ENCODE data around the gene INPP5B.
"Not testable (repeated sequence)": the region's sequence is repeated elsewhere in the genome, so short reads cannot be mapped to it uniquely, and the experiment has no call there.

The INPP5B gene

DNA sequence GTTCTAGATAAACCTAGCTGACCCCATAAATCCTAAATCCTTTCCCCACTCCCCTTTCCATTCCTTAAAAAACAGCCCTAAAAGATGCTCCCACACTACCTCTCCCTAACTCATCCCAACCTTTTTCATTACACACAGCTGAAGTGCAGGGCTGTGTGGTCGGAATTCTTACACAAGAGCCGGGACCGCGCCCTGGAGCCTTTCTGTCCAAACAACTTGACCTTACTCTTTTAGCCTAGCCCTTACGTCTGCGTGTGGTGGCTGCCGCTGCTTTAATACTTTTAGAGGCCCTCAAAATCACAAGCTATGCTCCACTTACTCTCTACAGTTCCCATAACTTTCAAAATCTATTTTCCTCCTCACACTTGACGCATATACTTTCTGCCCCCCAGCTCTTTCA is 36.0 kb downstream of the INPP5B start:
- DNase-seq: not testable (repeated sequence)

DNA sequence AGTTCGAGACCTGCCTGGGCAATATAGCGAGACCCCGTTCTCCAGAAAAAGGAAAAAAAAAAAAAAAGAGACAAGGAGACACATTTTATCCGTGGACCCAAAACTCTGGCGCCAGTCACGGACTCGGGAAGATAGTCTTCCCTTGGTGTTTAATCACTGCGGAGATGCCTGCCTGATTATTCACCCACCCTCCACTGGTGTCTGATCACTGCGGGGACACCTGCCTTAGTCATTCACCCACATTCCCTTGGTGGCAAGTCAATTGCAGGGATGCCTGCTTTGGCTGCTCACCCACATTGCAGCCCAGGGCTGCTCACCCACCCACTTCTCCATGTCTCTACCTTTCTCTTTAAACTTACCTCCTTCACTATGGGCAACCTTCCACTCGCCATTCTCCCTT is 38.3 kb downstream of the INPP5B start:
- not testable (repeated sequence) for DNase-seq

DNA sequence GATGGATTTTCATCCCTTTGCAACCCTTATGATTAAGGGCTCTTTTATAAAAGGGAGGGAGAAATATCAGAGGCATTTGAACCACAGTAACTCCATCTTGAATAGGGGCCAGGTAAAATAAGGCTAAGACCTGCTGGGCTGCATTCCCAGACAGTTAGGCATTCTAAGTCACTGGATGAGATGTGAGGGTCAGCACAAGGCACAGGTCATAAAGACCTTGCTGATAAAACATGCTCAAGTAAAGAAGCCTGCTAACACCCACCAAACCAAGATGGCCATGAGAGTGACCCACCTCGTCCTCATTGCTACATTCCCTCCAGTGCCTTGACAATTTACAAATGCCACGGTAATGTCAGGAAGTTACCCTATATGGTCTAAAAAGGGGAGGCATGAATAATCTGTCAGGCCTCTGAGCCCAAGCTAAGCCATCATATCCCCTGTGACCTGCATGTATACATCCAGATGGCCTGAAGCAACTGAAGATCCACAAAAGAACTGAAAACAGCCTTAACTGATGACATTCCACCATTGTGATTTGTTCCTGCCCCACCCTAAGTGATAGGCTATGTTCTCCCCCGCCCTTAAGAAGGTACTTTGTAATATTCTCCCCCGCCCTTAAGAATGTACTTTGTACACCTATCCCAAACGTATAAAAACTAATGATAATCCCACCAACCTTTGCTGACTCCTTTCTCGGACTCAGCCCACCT is 39.3 kb downstream of the INPP5B start:
- DNase-seq: not testable (repeated sequence)

DNA sequence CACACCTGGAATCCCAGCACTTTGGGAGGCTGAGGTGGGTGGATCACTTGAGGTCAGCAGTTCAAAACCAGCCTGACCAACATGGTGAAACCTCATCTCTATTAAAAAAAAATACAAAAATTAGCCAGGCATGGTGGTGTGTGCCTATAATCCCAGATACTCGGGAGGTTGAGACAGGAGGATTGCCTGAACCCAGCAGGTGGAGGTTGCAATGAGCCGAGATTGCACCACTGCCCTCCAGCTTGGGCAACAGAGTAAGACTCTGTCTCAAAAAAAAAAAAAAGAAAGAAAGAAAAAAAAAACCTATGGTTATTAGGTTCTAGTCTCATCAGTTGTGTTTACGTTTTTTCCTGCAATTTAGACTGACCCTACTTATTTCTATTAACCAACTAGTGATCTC is 40.3 kb downstream of the INPP5B start:
- DNase-seq: not testable (repeated sequence)

DNA sequence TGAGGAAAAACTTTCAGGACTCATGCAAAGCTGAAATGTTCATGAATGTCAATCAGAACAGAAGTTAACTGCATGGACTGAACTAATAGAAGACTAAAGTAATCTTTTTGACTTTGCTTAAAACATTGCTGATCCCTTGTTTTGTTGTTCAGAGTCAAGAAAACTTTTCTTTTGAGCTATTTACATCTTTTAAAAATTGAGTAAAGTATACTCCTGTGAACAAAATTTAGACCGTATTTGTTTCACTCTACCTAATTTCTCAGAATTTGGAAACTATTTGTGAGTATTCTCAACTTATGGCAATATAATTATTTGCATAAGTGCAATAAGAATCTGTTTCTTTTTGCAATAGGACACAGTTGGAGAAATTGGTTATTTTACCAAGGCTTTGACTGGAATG is 41.1 kb downstream of the INPP5B start:
- DNase-seq: no peak

DNA sequence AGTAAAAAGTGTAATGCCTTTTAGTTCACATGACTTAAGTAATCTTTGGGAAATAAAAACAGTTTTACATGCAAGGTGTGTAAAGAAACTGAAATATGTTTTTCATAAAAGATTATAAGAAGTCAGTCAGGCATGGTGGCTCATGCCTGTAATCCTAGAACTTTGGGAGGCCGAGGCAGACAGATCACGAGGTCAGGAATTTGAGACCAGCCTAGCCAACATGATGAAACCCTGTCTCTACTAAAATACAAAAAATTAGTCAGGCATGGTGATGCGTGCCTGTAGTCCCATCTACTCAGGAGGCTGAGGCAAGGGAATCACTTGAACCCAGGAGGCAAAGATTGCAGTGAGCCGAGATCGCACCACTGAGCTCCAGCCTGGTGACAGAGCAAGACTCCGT is 42.9 kb downstream of the INPP5B start:
- DNase-seq: not testable (repeated sequence)

DNA sequence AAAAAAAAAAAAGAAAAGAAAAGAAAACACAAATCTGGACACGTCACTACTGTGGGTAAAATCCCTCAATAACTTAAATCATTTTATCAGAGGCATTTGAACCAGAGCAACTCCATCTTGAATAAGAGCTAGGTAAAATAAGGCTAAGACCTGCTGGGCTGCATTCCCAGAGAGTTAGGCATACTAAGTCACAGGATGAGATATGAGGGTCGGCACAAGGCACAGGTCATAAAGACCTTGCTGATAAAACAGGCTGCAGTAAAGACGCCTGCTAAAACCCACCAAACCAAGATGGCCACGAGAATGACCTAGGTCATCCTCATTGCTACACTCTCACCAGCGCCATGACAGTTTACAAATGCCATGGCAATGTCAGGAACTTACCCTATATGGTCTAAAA is 43.9 kb downstream of the INPP5B start:
- no peak for DNase-seq

DNA sequence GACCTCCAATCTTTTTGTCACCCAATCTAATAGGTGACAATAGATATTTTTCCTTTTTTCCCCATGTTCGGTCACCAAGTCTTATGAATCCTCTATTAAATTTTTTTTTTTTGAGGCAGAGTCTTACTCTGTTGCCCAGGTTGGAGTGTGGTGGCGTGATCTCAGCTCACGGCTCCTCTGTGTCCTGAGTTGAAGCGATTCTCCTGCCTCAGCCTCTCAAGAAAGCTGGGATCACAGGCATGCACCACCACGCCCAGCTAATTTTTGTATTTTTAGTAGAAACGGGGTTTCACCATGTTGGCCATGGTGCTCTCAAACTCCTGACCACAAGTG is 45.0 kb downstream of the INPP5B start:
- no peak for DNase-seq

DNA sequence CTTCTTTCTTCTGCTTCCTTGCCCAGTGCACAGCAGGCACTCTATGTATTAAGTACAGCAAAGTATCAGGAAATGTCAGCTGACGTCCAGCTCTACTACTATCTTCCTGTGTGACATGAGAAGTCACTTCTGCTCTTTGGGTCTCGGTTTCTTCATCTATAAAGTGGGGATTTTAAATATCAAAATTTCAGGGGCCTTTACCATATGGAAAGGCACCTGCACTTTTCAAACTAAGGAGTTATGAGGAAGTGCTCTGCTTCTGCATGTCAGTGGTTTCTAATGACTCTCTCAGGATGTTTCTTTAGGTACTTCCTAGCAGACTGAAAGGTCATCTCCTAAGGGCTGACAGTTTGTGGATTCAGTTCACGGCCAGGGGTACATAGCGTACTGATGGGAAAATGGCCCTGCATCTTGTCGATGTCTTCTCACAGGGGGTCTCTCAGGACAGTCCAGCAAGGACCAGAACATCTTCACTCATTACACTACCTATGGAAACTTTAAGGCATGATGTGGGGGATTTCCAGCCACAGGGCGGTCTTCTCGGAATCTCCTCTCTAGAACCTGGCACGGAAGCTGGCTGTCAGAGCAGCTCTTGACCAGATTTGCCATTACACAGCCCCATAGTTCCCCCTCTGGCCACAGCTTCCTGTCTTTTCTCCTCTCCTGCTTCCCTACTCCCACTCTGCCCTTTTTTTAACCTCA is 45.5 kb downstream of the INPP5B start:
- no peak for DNase-seq

DNA sequence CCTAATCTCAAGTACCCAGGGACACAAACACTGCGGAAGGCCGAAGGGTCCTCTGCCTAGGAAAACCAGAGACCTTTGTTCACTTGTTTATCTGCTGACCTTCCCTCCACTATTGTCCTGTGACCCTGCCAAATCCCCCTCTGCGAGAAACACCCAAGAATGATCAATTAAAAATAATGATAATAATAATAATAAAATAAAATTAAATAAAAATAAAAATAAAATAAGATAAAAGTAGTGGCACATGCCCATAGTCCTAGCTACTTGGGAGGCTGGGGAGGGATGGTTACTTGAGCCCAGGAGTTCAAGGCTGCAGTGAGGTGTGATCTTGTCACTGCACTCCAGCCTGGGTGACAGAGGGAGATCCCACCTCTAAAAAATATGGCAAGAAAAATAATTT is 49.3 kb downstream of the INPP5B start:
- DNase-seq: not testable (repeated sequence)

DNA sequence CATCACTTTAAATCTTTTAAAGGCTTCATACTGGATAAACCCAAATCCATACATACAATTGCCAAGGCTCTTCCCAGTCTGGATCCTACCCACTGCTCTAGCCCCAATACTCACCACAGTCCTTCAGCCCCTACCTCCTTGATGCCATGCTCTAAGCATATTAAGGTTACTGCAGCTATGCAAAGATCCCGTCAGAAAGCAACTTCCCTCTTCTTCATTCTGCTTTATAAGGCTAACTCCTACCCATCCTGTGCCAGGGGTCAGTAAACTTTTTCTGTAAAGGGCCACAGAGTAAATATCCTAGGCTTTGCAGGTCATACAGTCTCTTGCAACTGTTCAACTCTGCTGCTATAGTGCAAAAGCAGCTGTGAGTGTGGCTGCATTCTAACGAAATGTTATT is 53.2 kb downstream of the INPP5B start:
- DNase-seq: no peak

DNA sequence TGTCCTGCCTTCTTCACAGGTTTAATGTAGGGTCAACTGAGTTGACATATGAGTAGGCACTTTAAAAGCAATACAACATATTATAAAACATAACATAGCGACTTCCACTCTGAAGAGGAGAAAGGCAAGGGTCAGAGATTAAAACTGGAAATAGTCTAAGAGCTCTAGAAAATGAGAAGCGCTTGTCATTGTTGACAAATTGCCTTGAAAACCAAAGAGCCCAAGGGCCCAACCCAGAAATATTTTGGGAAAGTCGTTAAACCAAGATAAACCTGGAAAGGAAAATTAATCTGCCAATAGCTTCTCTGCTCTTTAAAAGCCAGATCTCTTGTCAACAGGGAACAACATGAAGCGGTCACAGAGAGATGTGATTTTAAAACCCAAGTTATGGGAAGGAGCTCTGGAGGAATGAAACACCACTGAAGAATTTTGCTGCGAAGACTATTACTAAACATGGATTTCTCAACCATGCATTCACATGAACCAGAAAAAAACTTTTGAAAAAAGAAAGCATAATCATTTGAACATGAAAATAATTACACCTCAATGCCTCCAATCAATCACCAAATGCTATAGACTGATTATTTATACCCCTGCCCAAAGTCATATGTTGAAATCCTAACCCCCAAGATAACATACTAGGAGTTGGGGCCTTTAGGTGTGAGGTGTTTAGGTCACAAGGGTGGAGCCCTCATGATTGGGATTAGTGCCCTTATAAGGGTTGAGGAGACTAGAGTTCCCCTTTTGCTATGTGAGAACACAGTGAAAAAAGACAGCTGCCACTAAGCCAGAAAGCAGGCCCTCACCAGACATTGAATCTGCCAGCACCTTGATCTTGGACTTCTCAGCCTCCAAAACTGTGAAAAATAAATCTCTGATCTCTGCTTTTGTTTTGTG is 54.5 kb downstream of the INPP5B start:
- peak; percentile 57 for DNase-seq

DNA sequence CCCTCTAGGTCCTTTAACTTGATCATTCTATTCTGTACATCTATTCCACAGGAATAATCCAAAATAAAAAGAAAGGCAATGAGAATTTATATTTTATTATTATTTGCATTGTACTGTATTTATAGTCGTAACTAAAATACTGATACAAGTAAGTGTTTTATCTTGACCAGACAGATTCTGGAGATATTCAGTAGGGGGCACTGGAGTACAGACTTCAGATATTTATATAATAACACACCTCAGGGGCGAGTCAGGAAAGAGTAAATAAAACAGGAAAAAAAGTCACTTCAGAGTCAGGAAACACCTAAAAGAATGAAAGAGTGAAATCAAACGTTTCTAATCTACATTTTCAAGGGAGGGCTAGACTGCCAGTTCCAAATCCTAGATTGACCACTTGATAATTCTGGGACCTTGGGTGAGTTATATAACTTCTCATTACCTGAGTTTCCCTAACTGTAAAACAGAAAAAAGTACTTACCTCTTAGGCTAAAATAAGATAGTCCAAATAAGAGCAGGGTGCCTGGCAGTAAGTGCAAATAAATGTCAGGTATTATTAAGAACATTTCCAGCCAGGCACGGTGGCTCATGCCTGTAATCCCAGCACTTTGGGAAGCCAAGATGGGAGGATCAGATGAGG is 56.4 kb downstream of the INPP5B start:
- DNase-seq: peak; percentile 48

DNA sequence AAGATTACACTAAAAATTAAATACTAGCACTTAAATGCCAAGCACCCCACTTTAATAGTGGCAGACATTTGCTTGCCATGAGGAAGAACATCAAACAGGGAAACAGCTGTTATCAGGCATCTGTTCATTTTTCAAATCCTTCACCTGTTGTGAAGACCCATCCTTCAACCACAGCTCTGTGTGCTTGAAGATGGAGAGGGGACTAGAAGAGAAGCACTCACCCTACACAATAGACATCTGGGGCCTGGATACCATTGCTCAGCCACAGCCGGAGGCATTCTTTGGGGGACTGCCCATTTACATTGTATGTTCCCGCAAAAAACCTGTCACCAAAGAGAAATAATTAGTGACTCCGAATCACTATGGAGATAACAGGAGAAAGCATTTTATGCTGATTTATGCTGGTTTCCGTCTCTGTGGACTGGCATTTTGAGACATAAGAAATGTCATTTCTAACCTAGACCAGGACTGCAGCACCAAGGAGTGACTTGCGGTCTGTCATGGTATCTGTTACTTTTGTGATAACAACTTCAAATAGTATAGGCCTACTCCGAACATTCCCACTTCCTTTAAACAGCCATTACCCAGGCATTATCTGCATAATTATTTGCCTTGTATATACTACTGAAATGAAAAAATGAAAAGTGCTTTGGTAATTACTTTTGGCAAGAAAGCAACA is 58.7 kb downstream of the INPP5B start:
- DNase-seq: no peak

DNA sequence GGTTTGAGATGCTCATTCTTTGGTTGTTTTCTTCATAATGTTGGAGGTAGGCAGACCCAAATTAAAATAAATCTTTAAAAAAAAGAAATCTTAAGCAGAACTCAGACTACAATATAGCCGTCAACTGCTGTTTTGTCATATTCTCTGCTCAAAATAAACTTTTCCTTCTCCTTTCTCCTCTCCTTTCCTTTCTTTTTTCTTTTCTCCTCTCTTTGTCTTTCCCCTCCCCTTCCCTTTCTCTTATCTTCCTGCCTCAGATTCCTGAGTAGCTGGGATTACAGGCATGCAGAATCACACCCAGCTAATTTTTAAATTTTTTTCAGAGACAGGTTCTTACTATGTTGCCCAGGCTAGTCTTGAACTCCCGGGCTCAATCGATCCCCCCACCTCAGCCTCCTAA is 62.7 kb downstream of the INPP5B start:
- no peak for DNase-seq

DNA sequence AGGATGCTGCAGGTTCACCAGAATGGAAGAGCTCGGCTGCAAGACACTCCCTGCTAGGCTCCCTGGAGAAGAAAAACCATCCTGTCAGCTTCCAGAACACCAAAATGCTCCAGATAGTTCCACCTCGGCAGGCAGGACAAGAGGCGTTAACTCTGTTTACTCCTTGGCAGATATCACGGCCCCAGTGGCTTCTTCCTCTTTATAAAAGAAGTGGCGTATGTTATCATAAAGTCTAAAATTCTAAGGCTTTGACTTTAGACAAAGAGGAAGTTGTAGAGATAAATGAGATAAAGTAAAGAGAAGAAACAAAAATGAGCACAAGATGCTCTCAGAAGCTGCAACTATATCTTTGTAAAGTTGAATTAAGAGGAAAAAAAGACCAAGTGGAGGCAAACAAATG is 63.2 kb downstream of the INPP5B start:
- no peak for DNase-seq

DNA sequence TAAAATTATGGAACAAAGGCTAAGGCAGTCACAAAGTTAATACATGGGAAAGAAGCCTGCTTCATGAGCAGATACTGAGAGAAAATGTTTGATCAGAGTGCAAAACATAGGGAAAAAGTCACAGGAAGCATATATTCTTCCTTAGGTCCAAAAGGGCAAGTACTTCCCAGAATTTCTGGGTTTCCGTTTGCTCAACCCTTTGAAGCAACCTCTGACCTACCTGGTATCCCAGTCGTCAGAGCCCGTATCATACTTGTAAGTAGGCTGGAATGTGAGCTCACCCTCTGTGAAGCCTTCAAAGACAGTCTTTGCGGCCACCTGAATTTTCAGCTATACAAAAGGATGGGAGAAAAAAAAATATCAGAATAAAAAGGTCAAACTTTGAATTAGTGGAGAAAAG is 67.0 kb downstream of the INPP5B start:
- DNase-seq: no peak

DNA sequence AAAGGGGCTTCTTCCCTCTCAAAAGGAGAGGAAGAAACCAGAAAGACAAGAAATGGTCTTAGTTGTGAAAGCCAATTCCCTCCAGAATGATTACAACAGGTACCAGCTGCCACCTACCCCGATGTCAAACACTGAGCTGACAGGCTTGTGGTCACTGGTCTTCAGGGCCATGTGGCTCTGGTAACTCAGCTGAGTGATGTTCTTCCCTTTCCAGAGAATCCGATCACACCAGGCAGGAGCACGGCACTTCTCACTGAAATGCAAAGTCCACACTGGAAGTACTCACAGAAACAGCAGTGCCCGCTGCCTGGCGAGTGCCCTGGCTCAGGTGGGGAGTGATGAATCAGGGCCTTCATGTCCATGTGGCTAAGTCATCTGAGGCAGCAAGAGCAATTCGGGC is 68.8 kb downstream of the INPP5B start:
- DNase-seq: no peak

DNA sequence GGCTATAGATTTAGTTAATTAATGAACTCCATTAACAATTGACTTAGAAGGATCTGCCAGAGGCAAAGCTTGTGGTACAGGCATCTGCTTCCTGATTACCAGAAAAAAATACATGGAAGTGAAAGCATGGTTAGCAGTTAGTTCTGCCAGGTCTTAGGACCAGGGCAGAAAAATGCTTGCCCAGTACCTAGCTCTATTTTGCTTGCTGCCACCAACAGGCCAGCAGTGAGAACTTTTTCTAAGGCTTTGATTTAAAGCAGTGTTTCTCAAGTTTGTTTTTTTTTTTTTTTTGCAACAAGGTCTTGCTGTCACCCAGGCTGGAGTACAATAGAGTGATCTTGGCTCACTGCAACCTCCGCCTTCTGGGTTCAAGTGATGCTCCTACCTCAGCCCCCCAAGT is 71.0 kb downstream of the INPP5B start:
- DNase-seq: peak; percentile 16

DNA sequence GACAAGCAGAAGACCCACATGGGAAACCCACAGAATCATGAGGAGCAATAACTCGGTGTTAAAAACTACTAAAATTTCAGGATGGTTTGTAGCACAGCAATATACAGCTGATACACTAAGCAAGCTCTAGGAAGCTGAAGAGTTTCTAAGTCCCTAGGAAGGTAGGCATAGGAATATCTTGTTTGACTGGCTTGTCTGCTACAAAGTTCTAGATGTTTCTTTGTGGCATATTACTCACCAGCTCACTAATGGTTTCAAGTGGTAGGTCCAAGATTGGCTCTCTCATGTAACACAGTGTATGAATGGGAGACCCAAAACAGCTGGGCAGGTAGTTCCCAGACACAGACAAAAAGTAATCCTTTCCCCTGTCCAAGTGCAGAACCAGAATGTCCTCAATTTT is 74.2 kb downstream of the INPP5B start:
- no peak for DNase-seq

DNA sequence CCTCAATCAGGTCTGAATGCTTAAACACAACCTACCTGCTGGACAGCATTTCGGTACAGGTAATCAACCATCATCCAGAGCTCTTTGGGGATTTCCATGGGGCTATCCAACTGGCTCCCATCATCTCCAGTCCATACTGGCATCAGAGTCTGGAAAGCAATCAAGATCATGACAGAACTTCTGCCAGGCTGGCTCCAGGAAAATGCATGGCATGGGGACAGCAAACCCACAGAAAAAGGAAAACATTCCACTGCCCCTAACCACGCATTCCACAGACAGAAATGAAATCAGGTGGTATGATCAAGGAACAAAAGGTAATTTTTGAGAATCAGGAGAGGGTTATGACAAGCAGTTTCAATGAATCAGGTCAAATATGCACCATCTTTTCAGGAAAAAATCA is 78.4 kb downstream of the INPP5B start:
- no peak for DNase-seq

DNA sequence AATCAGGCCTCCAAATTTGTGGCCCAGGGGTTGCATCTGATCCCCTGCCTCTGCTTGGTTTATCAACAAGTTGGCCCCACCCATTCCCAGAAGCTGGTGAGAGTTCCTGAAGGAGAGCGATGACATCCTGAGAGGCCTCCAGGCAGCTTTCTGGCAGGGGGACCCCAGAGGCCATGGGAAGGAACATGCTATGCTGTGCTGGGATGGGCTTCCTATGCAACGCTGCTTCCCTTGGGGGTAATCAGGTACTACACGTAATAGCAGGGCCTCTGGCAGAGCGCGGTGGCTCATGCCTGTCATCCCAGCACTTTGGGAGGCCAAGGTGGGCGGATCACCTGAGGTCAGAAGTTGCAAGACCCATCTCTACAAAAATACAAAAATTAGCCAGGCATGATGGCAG is 79.1 kb downstream of the INPP5B start:
- no peak for DNase-seq

DNA sequence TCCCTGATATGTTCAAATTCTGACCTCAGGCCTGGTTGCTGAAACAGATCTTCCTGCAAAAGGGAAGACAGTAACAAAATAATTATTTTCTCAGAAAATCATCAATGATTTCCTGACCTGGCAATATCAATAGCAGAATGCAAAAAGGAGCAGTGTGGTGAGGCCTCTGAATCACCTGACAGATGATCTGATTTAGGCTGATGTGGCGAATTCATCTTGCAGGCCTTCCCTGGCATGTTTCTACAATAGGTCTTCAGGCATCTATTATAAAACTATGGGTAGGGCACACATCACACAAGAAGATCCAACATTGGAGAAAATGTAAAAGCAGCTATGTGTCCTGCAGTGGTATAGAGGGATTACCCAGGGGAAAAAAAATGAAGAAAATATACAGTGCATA is 80.4 kb downstream of the INPP5B start:
- no peak for DNase-seq
